ENCODE measurements around the gene ZNF273. TPM values are rescaled to one million over a fixed set of nuclear protein-coding genes. Genes with fewer than 3 reads are reported as not detected.

ZNF273 gene
- total and polyA plus RNA-seq, 10 of the 15 experiments (the other 5 are each of a cell fraction or from before 2014, with no cell fraction given): 4.8 to 12.3 (median 7.8) TPM

DNA sequence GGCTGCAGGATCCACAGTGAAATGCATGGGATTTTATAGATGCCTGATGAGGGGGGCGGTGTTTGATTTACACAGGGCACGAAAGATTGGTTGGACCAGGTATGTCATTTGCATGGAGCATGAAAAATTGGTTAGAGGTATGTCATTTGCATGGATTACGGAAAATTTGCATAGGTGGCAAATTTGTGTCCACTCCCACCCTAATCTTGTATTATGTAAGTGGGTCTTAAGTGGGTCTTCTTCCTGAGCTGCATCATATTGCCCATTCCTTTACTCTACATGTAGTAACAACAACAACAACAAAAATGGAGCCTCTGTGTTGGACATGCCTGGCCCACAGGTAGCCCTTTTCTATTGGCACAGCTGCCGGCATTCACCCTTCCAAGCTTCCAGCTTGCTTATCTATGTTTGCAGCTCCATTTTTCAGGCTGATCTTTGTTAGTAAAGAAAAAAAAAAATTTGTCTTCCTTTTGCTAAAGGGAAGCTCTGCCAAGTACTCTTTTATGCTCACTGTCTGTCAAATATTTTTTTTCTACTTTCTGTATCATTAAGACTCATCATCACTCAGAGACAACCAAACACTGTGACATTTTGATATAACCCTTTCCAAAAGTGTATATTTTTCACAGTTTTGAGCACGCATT, 10.3 kb upstream of the ZNF273 start:
- 40% methylated on average over 5 of the region's 5 CpGs for WGBS (ENCODE audit: insufficient coverage, insufficient replicate concordance, low lambda C conversion rate, missing lambda C conversion rate)
- ChIA-PET POLR2A (no interaction called here), RAD21 (ENCODE audit: unreplicated experiment) (interaction anchor here (1.2 kb wide), 1 partner anchor 14 kb away, joined by 3 read pairs; no protein-coding TSS in a partner anchor), CTCF (no interaction called here), SMC1A (ENCODE audit: uncharacterized antibody, unreplicated experiment) (no interaction called here)
- H2AFZ ChIP-seq (ENCODE audit: control insufficient read depth, low read depth, low read length): no peak overlapping the region
- no peaks in the 10 kb centered on the region for H3K79me2 ChIP-seq (ENCODE audit: control insufficient read depth, insufficient read depth, low read length)
- no peaks in the 10 kb centered on the region; the same call in 1 of the 3 replicates for H3K9me3 ChIP-seq (replicated peaks; ENCODE audit: control insufficient read depth, insufficient read depth, low read length)
- FAIRE-seq (no peak), ATAC-seq (no peak), DNase-seq (ENCODE audit: low read depth, low spot score) (no peak)
- H3K4me2 ChIP-seq (ENCODE audit: control insufficient read depth, insufficient read depth): no peak overlapping the region
- no peaks in the 10 kb centered on the region for H3K4me1 ChIP-seq (ENCODE audit: control insufficient read depth, insufficient read depth, low read length)
- H3K27me3 ChIP-seq (replicated peaks in 1 of 2; ENCODE audit: control insufficient read depth in 2 of 2, insufficient read depth in 2 of 2, low read length in 1 of 2): peaks cover 0 to 2% of the 10 kb centered on the region in 2 experiments; a peak in 1 of 4 replicates
- no peak overlapping the region for H3K9ac ChIP-seq (ENCODE audit: control insufficient read depth, insufficient read depth, low read length)
- TF ChIP-seq CBX5 (IDR thresholded peaks at IDR 0.05; ENCODE audit: low read depth) (no peak), BMI1 (IDR thresholded peaks at IDR 0.05; ENCODE audit: borderline replicate concordance) (no peak), ZZZ3 (IDR thresholded peaks at IDR 0.05; ENCODE audit: control insufficient read depth, insufficient read length, low read depth) (no peak), IKZF2 (IDR thresholded peaks at IDR 0.05) (no peak)
- TF ChIP-seq, protein P1, sequence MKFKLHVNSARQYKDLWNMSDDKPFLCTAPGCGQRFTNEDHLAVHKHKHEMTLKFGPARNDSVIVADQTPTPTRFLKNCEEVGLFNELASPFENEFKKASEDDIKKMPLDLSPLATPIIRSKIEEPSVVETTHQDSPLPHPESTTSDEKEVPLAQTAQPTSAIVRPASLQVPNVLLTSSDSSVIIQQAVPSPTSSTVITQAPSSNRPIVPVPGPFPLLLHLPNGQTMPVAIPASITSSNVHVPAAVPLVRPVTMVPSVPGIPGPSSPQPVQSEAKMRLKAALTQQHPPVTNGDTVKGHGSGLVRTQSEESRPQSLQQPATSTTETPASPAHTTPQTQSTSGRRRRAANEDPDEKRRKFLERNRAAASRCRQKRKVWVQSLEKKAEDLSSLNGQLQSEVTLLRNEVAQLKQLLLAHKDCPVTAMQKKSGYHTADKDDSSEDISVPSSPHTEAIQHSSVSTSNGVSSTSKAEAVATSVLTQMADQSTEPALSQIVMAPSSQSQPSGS (IDR thresholded peaks at IDR 0.05; ENCODE audit: low read length): no peak
- TF ChIP-seq, protein P2, sequence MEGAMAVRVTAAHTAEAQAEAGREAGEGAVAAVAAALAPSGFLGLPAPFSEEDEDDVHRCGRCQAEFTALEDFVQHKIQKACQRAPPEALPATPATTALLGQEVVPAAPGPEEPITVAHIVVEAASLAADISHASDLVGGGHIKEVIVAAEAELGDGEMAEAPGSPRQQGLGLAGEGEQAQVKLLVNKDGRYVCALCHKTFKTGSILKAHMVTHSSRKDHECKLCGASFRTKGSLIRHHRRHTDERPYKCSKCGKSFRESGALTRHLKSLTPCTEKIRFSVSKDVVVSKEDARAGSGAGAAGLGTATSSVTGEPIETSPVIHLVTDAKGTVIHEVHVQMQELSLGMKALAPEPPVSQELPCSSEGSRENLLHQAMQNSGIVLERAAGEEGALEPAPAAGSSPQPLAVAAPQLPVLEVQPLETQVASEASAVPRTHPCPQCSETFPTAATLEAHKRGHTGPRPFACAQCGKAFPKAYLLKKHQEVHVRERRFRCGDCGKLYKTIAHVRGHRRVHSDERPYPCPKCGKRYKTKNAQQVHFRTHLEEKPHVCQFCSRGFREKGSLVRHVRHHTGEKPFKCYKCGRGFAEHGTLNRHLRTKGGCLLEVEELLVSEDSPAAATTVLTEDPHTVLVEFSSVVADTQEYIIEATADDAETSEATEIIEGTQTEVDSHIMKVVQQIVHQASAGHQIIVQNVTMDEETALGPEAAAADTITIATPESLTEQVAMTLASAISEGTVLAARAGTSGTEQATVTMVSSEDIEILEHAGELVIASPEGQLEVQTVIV (IDR thresholded peaks at IDR 0.05; ENCODE audit: borderline replicate concordance, partially characterized antibody): no peak
- H3K27ac ChIP-seq (ENCODE audit: control insufficient read depth, insufficient read depth): no peak overlapping the region
- H3K4me3 ChIP-seq: no peak overlapping the region
- in situ Hi-C loops (cut with MboI) (no loop called here), intact Hi-C loops (cut with micrococcal nuclease; ENCODE audit: unreplicated experiment) (no loop called here)
- BruUV-seq (replicated peaks): no TSS peak
- H3K36me3 ChIP-seq (ENCODE audit: control insufficient read depth in 2 of 2, insufficient read depth in 2 of 2, low read length in 1 of 2): no peaks in the 10 kb centered on the region
- no peaks in the 10 kb centered on the region for H4K20me1 ChIP-seq (ENCODE audit: control insufficient read depth, insufficient read depth)
